ENCODE measurements around the gene PCDH8. TPM values are rescaled to one million over a fixed set of nuclear protein-coding genes. Genes with fewer than 3 reads are reported as not detected.

PCDH8 gene
- polyA plus RNA-seq, 1 experiment = not detected

DNA sequence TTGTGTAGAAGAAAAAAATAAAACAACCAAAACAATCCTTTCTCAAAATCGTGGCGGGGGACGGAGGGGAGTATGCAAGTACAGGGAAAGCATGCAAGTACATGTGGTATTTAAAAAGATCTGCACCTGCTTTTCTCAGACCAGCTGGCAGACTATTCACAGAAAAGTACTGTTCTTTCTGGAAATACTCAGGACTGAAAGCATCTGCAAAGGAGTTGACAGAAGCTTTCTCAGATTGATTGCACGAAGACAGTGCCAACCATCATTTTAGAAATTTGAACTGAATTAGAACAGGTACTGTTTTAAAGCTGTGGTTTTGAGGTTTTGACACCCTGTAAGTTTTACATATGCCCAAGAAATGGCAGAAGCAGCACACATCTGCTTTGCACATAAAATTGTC lies 19.8 kb upstream of the PCDH8 start:
- DNase-seq (ENCODE audit: low read depth, low spot score) = no peak
- H3K27ac ChIP-seq (ENCODE audit: low read depth, low read length) = no peak overlapping the region
- TF ChIP-seq, protein P1, sequence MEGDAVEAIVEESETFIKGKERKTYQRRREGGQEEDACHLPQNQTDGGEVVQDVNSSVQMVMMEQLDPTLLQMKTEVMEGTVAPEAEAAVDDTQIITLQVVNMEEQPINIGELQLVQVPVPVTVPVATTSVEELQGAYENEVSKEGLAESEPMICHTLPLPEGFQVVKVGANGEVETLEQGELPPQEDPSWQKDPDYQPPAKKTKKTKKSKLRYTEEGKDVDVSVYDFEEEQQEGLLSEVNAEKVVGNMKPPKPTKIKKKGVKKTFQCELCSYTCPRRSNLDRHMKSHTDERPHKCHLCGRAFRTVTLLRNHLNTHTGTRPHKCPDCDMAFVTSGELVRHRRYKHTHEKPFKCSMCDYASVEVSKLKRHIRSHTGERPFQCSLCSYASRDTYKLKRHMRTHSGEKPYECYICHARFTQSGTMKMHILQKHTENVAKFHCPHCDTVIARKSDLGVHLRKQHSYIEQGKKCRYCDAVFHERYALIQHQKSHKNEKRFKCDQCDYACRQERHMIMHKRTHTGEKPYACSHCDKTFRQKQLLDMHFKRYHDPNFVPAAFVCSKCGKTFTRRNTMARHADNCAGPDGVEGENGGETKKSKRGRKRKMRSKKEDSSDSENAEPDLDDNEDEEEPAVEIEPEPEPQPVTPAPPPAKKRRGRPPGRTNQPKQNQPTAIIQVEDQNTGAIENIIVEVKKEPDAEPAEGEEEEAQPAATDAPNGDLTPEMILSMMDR (IDR thresholded peaks at IDR 0.05; ENCODE audit: low read depth, low read length) = no peak
- H3K4me3 ChIP-seq (ENCODE audit: low read depth, low read length) = no peak overlapping the region
- POLR2A ChIA-PET = interaction anchor here (0.5 kb wide), 1 partner anchor 184 kb away, joined by 3 read pairs; no protein-coding TSS in a partner anchor
- CTCF ChIA-PET = no interaction called here
- no peaks in the 10 kb centered on the region for H3K27me3 ChIP-seq (ENCODE audit: control insufficient read depth, insufficient read depth, low read length)
- H3K9me3 ChIP-seq (ENCODE audit: control insufficient read depth, insufficient read depth, low read length) = no peaks in the 10 kb centered on the region

DNA sequence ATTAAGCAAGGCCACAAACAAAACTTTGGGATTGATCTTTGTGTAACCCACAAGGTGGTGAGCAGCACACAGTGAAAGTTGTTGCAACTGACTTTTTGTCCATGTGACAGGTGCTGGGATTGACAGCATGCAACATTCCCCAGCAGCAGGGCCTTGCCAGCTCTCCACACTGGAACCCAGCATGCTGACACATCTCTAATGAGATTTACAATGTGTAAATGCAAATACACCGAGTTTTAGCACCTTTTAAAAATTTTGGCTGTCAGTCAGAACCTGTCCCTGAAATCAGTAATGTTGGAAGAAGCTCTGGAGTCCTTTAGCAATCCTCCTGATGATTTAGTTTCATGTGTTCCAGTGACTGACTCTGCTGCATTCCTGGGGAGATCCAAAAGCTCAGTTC lies 16.5 kb upstream of the PCDH8 start:
- no peaks in the 10 kb centered on the region for H3K9me3 ChIP-seq (ENCODE audit: control insufficient read depth, insufficient read depth, low read length)
- ChIA-PET CTCF (no interaction called here), POLR2A (no interaction called here)
- H3K27ac ChIP-seq (ENCODE audit: low read depth, low read length) = no peak overlapping the region
- TF ChIP-seq, protein P1 (IDR thresholded peaks at IDR 0.05; ENCODE audit: low read depth, low read length) = no peak
- no peak overlapping the region for H3K4me3 ChIP-seq (ENCODE audit: low read depth, low read length)
- DNase-seq (ENCODE audit: low read depth, low spot score) = no peak
- no peaks in the 10 kb centered on the region for H3K27me3 ChIP-seq (ENCODE audit: control insufficient read depth, insufficient read depth, low read length)

DNA sequence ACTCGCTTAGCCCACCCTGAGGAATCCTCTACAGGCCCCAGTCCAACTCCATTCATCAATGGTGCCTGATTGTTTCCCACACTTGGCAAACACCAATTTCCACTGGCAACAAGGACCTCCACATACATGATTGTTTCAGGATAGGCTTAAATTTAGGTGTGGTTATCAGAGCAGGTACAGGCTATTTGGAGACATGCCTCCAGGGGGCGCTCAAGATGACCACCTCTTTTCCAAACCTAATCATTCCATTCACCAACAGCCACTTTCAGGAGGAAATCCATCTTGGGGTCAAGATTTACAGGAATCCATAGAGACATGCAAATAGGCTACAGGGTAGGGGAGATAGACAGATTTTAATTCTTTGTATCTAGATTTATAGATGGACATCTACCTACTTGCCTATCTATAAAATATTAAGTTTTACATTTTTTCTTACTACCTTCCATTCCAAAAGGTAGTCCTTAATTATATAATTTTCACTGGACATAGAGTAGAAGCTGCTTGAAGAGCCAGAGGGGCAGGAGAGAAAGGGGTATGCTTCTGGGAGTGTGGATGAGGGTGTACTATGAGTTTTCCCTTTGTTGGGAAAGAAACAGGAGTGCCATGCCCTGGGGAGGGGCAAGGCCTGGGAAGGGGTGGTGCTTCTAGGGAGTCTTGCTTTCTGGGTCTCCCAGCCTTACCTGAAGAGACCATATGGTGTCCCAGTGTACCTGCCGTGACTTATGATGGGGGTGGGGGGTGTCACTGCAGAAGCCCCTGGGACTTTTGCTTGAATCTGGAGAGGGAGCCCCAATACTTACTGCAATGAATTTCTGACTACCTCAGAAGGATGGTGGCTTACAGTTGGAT lies 14.1 kb upstream of the PCDH8 start:
- ChIA-PET CTCF (interaction anchor here (1.6 to 2.0 kb wide), 2 partner anchors 13 to 105 kb away, joined by 5 to 7 read pairs; no protein-coding TSS in a partner anchor), POLR2A (no interaction called here)
- Histone ChIP-seq H3K27ac (ENCODE audit: low read depth, low read length) (no peak overlapping the region), H3K9me3 (ENCODE audit: control insufficient read depth, insufficient read depth, low read length) (no peaks in the 10 kb centered on the region), H3K27me3 (ENCODE audit: control insufficient read depth, insufficient read depth, low read length) (no peaks in the 10 kb centered on the region), H3K4me3 (ENCODE audit: low read depth, low read length) (no peak overlapping the region)
- DNase-seq (ENCODE audit: low read depth, low spot score) = no peak
- TF ChIP-seq, protein P1 (IDR thresholded peaks at IDR 0.05; ENCODE audit: low read depth, low read length) = peak; percentile 52

DNA sequence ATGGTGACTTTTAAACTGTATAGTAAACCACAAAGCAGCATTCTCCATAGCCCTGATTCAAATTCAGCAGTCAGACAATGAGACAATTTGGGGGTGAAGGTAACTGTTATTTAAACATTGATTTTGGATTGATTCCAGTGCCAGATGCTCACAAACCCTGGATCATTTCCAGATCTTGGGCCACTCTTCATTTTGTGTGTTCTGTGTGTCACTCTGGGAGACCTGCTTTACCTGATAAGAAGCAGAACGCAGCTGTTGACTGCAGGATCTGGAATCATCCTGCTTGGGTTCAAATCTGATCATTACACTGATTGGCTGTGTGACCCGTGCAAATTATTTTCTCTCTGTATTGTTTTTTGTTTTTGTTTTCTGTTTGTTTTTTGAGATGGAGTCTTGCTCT lies 4.0 kb upstream of the PCDH8 start:
- Histone ChIP-seq H3K9me3 (ENCODE audit: control insufficient read depth, insufficient read depth, low read length) (peaks cover 25% of the 10 kb centered on the region; the same call in 1 of the 2 replicates), H3K27ac (ENCODE audit: low read depth, low read length) (no peak overlapping the region), H3K27me3 (ENCODE audit: control insufficient read depth, insufficient read depth, low read length) (peaks cover 47% of the 10 kb centered on the region), H3K4me3 (ENCODE audit: low read depth, low read length) (no peak overlapping the region)
- DNase-seq (ENCODE audit: low read depth, low spot score) = no peak
- ChIA-PET POLR2A (no interaction called here), CTCF (no interaction called here)
- TF ChIP-seq, protein P1 (IDR thresholded peaks at IDR 0.05; ENCODE audit: low read depth, low read length) = no peak
